IPS-20b (cell line): ENCODE results near the gene ADA.
"Not testable (repeated sequence)": the region's sequence is repeated elsewhere in the genome, so short reads cannot be mapped to it uniquely, and the experiment has no call there.

Experiments
- H3K27ac ChIP-seq: one replicate; pipeline ENCODE4 v1.5.1; 2013; ENCODE audit warnings: low read length
- H3K27me3 ChIP-seq: 2 replicates; pipeline ENCODE4 v1.6.1; 2013; ENCODE audit warnings: mild to moderate bottlenecking, low read length, inconsistent platforms; ENCODE audit not compliant: insufficient read depth
- H3K36me3 ChIP-seq: 2 replicates; pipeline ENCODE4 v1.6.1; 2013; ENCODE audit warnings: low read depth, mild to moderate bottlenecking, inconsistent platforms, low read length, moderate library complexity; ENCODE audit not compliant: insufficient read depth
- H3K4me1 ChIP-seq: 2 replicates; pipeline ENCODE4 v1.6.1; 2013; ENCODE audit warnings: mild to moderate bottlenecking, control low read depth, inconsistent platforms, low read length, moderate library complexity; ENCODE audit not compliant: insufficient read depth
- H3K4me3 ChIP-seq: 2 replicates; pipeline ENCODE4 v1.5.1; 2013; ENCODE audit warnings: mild to moderate bottlenecking, low read length, inconsistent platforms
- H3K9ac ChIP-seq: 2 replicates; pipeline ENCODE4 v1.6.1; 2013; ENCODE audit warnings: low read depth, mild to moderate bottlenecking, inconsistent platforms, low read length, moderate library complexity
- H3K9me3 ChIP-seq: 2 replicates; pipeline ENCODE4 v1.6.1; 2013; ENCODE audit warnings: mild to moderate bottlenecking, low read depth, low read length, inconsistent platforms; ENCODE audit not compliant: insufficient read depth

The ADA gene

DNA sequence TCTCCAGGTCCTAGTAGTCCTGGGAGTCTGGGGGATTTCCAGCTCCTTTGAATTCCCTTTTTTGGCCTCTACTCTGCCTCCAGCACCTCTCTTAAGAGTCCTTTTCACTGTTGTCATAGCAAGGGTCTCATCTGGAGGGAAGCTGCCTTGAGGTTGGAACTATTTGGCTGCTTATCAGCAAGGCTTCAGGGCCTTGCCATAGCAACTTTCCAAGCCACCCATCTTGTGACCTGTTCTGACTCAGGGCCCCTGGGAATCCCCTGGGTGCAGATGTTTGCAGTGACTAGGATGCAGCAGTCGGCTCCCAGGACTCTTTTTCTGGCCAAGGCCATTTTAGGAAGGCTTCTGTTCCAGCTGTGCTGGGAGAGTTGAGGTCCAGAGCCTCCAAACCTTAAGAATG lies 56.8 kb downstream of the ADA start:
- Histone ChIP-seq H3K27me3 (no peaks in the 10 kb centered on the region), H3K9ac (no peak overlapping the region), H3K27ac (no peak overlapping the region), H3K9me3 (no peaks in the 10 kb centered on the region), H3K36me3 (no peaks in the 10 kb centered on the region), H3K4me3 (no peak overlapping the region), H3K4me1 (peaks cover 20% of the 10 kb centered on the region)

DNA sequence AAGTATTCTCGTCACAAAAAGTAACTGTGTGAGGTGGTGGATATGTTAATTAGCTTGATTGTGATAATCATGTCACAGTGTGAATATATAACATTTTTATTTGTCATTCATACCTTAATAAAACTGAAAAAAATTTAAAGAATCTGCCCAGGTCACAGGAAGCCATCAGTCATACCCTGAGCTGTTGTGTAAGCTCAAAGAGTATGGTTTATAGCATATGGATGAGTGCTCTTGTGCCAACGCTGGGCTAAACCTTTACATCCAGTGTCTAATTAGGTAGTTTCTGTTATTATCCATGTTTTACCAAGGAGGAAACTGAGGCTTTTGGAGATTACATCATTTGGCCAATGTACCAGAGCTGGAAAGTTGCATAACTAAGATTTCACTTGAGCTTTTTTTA lies 57.7 kb downstream of the ADA start:
- Histone ChIP-seq H3K4me1 (peaks cover 20% of the 10 kb centered on the region), H3K36me3 (no peaks in the 10 kb centered on the region), H3K9ac (no peak overlapping the region)

DNA sequence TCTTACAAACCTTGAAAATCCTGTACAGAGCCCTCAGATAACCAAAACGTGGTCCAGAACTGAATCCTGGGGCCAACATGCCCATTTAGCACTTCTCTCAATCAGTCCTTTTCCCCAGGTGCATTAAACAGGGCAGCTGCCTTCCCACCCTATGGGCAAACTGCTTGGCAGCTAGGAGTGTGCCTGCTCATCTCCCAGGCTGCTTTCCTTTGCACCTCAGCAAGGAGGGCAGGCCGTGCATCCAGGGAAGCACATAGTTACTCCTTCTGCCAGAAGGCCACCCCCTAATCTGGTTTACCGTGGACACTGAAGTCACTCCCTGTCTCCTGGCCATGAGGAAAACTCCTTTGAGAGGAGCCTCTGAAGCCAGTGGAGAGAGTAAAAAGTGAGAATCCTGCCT lies 59.1 kb downstream of the ADA start:
- Histone ChIP-seq H3K9me3 (no peaks in the 10 kb centered on the region), H3K9ac (no peak overlapping the region), H3K27ac (no peak overlapping the region), H3K4me1 (peaks cover 8% of the 10 kb centered on the region; the same call in 1 of the 2 replicates), H3K36me3 (no peaks in the 10 kb centered on the region), H3K27me3 (no peaks in the 10 kb centered on the region), H3K4me3 (no peak overlapping the region)

More for the DNA sequence above, 57.7 kb downstream of the ADA start:
- Histone ChIP-seq H3K27me3 (no peaks in the 10 kb centered on the region), H3K27ac (no peak overlapping the region), H3K4me3 (no peak overlapping the region), H3K9me3 (no peaks in the 10 kb centered on the region)

DNA sequence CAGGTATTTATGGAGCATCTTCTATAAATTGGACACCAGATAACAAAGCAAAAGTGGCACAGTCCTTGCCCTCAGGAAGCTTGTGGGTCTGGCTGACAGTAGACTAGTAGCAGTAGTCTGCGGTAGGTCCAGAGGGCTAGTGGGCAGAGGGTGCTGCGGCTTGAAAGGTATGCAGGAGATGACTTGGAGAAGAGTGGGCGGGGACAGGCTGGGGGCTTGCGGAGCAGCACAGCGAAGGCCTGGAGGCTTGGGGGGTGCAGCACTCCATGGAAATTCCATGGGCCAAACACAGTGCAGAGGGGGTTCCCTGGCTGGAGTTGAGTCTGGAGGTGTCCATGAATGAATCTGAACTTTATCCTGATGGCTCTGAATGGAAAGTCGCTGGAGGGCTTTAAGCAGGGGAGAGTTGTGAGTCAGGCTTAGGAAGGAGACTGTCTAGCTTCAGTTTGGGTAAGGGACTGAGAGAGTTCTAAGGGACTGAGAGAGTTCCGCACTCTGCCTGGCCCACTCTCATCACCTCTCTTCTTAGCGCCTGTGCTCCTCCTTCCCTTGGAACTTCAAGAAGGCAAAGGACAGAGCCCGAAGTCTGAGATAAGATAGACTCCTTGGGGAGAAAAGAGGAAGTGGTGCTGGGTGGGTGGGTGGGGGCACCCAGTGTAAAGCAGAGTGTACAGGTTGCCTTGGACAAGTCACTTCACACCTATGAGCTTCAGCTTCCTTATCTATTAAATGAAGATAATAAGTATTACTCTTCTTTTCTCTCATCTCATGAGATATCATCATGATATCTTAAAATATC lies 60.3 kb downstream of the ADA start:
- no peaks in the 10 kb centered on the region for H3K36me3 ChIP-seq
- H3K4me3 ChIP-seq: no peak overlapping the region
- peaks cover under 1% of the 10 kb centered on the region; the same call in 1 of the 2 replicates for H3K4me1 ChIP-seq
- H3K27ac ChIP-seq: no peak overlapping the region
- H3K9me3 ChIP-seq: no peaks in the 10 kb centered on the region
- H3K9ac ChIP-seq: no peak overlapping the region
- H3K27me3 ChIP-seq: no peaks in the 10 kb centered on the region

DNA sequence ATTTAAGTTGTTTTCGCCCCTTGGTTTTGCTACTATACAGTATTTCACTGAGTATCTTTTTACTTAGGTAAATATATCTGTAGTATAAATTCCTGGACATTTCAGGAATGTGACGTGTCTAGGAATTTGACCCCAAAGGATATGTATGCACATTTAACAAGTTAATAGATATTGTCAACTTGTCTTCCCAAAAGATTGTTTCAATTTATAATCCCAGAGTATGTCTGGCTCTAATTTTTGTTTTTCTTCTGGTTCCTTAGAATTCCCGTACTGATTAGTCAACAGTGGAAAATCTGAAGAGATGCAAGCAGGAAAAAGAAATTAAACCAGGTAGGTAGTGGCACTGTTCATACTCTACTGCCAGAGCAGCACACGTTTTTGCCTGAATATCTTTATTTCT lies 62.0 kb downstream of the ADA start:
- Histone ChIP-seq H3K36me3 (no peaks in the 10 kb centered on the region), H3K9ac (no peak overlapping the region), H3K4me1 (peaks cover 15% of the 10 kb centered on the region), H3K27me3 (no peaks in the 10 kb centered on the region), H3K27ac (no peak overlapping the region), H3K9me3 (no peaks in the 10 kb centered on the region), H3K4me3 (no peak overlapping the region)

DNA sequence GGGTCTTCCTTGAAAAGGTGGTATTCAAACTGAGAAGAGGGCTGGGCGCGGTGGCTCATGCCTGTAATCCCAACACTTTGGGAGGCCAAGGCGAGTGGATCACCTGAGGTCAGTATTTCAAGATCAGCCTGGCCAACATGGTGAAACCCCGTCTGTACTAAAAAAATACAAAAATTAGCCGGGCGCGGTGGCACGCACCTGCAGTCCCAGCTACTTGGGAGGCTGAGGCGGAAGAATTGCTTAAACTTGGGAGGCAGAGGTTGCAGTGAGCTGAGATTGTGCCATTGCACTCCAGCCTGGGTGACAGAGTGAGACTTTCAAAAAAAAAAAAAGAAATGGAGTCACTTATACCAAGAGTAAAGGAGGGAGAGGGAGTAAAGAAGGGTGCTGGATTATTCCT lies 63.2 kb downstream of the ADA start:
- not testable (repeated sequence) for H3K27me3 ChIP-seq, H3K27ac ChIP-seq, H3K9me3 ChIP-seq, H3K4me3 ChIP-seq, H3K36me3 ChIP-seq, H3K9ac ChIP-seq
- peaks cover 15% of the 10 kb centered on the region for H3K4me1 ChIP-seq

DNA sequence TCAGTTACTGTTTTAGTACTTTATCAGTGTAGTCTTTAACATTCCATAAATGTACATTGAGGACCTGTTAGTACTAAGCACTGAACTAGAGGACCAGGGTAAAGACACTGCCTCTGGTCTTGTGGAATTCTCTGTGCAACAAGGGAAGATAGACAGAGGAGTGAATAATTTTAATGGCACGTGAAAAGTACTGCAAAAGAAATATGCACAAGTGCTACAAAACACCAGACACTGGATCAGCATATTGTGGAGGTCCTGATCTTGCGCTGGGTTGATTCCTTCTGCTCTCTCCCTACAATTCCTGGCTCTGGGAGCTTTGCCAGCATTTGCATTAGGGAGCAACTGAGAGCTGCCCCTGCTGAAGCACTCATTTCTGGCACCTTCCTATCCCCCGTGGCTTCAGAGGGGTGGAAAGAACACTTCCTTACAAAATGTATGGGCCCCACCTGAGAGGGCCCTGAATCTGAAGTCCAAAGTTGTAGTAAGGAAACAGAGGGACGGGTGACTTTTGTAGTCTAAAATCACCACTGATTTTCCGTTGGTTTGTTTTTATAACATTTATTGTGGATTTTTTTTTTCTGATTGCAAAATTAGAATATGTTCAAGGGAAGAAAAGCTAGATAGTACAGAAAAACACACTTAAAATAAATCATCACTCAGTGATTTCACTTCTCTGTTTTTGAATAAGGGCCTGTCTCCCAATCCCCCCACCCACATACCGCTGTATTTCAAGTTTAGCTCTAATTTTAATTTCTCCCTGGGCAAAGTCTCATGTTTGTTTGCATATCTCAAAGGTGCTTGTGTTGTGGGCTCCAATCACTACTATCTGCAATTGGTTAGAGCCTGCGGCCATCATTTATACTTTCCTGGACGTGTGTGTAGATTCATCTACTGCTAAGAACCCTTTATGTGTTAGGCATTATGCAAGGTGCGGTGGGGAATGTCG lies 64.2 kb downstream of the ADA start:
- H3K4me1 ChIP-seq: peaks cover 18% of the 10 kb centered on the region
- no peak overlapping the region for H3K9ac ChIP-seq

DNA sequence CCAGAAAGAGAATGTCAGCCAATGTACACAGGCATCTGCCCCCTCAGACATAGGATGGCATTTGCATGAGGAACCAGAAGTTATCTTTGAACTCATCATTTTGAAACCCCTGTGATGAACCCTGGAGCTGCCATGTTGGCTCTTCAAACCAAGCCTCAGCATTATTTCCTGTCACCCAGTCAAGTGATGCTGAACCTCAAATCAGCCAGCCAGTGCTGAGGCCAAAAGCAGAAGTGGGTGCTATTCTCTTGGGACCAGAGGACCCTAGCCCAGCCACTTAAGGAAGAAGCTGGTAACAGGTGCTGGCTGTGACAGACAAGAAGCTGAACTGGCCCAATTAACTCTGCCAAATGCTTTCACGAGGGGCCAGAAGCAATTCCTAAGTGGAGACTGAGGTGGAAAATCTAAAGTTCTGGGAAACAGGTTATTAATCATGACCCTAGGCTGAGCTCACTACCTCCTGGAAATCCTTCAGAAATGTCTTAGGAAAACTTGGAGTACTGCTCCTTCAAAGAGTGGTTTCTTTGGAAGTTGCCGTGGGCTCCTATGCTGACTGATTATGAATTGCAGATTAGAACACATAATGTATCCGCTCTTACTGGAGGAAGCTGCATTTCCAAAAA lies 65.1 kb downstream of the ADA start:
- Histone ChIP-seq H3K36me3 (no peaks in the 10 kb centered on the region), H3K4me3 (no peak overlapping the region), H3K4me1 (peaks cover 22% of the 10 kb centered on the region), H3K9me3 (no peaks in the 10 kb centered on the region), H3K27me3 (no peaks in the 10 kb centered on the region), H3K9ac (no peak overlapping the region), H3K27ac (no peak overlapping the region)

More for the DNA sequence above, 64.2 kb downstream of the ADA start:
- Histone ChIP-seq H3K36me3 (no peaks in the 10 kb centered on the region), H3K4me3 (no peak overlapping the region), H3K27me3 (no peaks in the 10 kb centered on the region), H3K9me3 (no peaks in the 10 kb centered on the region), H3K27ac (no peak overlapping the region)

DNA sequence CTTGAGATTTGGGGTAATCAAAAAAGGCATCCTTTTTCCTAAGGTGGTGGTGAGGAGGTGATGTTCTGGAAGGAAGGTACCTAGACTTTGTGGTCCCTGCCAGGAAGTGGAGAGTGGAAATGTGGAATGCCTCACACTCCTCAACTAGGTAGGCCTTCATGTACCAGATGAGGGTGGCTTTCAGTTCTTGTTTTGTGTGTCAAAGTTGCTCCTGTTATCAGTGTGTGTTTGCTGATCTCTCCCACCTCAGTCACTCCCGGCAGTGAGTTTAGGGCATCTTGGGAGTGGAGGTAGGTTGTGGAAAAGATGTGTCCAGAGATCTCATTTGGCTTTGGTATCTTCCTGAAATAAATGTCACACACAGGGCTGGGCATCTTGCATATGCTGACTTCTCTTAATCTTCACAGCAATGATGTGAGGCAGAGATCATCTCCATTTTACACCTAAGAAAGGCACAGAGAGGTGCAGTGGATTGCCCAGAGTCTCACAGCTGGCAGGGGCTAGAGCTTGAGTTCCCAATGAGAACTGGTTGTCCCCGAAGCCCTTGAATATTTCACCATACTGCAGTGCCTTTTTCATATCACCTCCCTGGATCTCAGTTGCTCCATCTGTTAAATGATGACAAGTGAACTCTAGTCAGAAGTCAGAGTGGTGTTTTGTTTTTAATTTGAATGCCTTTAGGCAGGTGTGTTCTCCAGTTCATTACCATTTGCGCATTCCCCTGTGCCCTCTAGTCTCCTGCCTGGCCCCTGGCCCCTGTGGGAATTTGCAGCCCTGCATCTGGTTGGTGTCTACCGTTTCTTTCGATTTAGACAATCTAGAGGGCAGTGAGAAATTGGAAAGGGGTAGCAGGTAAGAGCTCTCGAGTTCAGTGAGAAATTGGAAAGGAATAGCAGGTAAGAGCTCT lies 66.2 kb downstream of the ADA start:
- no peak overlapping the region for H3K27ac ChIP-seq
- peak overlapping the region; percentile 24; the same call in 1 of the 2 replicates for H3K4me3 ChIP-seq

DNA sequence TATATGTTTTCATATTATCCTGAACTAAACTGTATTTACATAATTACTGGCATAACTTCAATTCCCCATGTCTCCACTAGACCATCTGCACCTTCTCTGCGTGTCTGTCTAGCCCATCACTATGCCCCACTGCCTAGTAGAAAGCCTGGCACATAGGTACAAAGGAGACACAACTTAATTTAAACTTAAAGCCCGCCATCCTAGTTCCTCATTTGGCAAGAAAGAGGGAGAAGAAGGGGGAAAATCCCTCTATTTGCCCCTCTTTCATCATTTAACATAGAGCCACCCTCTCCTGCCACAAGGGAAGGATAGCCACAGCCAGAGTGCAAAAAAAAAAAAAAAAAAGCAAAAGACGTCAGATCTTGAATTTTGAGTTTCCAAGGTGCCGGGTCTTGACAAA lies 67.3 kb downstream of the ADA start:
- no peak overlapping the region for H3K27ac ChIP-seq
- no peak overlapping the region for H3K4me3 ChIP-seq
- no peaks in the 10 kb centered on the region for H3K27me3 ChIP-seq
- no peak overlapping the region for H3K9ac ChIP-seq
- peaks cover 22% of the 10 kb centered on the region for H3K4me1 ChIP-seq
- H3K36me3 ChIP-seq: no peaks in the 10 kb centered on the region
- no peaks in the 10 kb centered on the region for H3K9me3 ChIP-seq

More for the DNA sequence above, 66.2 kb downstream of the ADA start:
- no peaks in the 10 kb centered on the region for H3K9me3 ChIP-seq
- H3K27me3 ChIP-seq: no peaks in the 10 kb centered on the region
- H3K4me1 ChIP-seq: peaks cover 22% of the 10 kb centered on the region
- 0 out of 2 replicates have a peak overlapping the region, but pooled peaks have one; percentile 7 for H3K9ac ChIP-seq
- no peaks in the 10 kb centered on the region for H3K36me3 ChIP-seq

DNA sequence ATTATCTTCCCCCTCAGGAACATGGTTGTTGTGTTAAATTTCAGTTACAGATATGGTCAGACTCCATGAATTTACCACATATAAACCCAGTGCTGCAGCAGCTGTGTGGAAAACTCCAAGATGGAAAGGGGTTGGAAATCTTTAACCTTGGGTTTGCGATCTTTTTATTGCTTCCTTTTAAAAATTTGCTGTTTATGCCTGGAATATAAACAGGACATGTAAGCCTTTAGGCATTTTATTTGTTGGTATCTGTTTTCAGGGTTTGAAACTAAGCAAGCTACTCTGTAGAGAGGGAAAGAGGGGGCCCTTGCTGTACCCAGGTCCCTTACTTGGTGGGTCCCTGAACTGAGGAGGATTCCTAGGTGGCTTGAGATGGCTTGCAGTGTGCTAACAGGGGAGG lies 68.3 kb downstream of the ADA start:
- H3K27ac ChIP-seq: no peak overlapping the region
- H3K9ac ChIP-seq: no peak overlapping the region
- no peaks in the 10 kb centered on the region for H3K36me3 ChIP-seq
- no peak overlapping the region for H3K4me3 ChIP-seq
- H3K9me3 ChIP-seq: no peaks in the 10 kb centered on the region
- H3K4me1 ChIP-seq: peaks cover 22% of the 10 kb centered on the region
- H3K27me3 ChIP-seq: no peaks in the 10 kb centered on the region
